ENCODE data around the gene MT1F.

GRCh38 chr16:56651586-56651985 is 6.2 kb upstream of the MT1F start, which contains the start of gene MT1B:
- no peak for TF ChIP-seq MXI1 (IDR thresholded peaks at IDR 0.05; ENCODE audit: borderline replicate concordance, low read depth, low read length)
- no peak for TF ChIP-seq CTCF (conservative IDR thresholded peaks at IDR 0.05; ENCODE audit: low read depth, low read length)
- no peak for TF ChIP-seq FOS (IDR thresholded peaks at IDR 0.05; ENCODE audit: low read depth, low read length)
- TF ChIP-seq RAD21 (IDR thresholded peaks at IDR 0.05; ENCODE audit: low read length), result no peak
